ENCODE measurements around the gene LSAMP. TPM values are rescaled to one million over a fixed set of nuclear protein-coding genes. Genes with fewer than 3 reads are reported as not detected.

Gene LSAMP
- polyA plus RNA-seq, 1 experiment, result 2.7 TPM

- no peaks in the 10 kb centered on the region for H3K36me3 ChIP-seq (ENCODE audit: control insufficient read depth, insufficient read depth, low read length)
- no peak overlapping the region for H3K4me3 ChIP-seq (ENCODE audit: low read depth, low read length)
- no peak for DNase-seq (ENCODE audit: low read depth)
- no peak for TF ChIP-seq CTCF (IDR thresholded peaks at IDR 0.05; ENCODE audit: insufficient read depth, low read depth, low read length)
- H3K27me3 ChIP-seq (ENCODE audit: control insufficient read depth, insufficient read depth, low read length), result no peaks in the 10 kb centered on the region
- POLR2A ChIA-PET, result no interaction called here
- CTCF ChIA-PET, result no interaction called here
Measured at GRCh38 chr3:116045314-116045713, 400.0 kb downstream of the LSAMP start.

GRCh38 chr3:116040152-116040551, 405.1 kb downstream of the LSAMP start:
- ChIA-PET POLR2A (interaction anchor here (0.6 kb wide), 1 partner anchor 1289 kb away, joined by 3 read pairs; no protein-coding TSS in a partner anchor), CTCF (no interaction called here)
- no peak for DNase-seq (ENCODE audit: low read depth)
- no peak for TF ChIP-seq CTCF (IDR thresholded peaks at IDR 0.05; ENCODE audit: insufficient read depth, low read depth, low read length)
- Histone ChIP-seq H3K36me3 (ENCODE audit: control insufficient read depth, insufficient read depth, low read length) (no peaks in the 10 kb centered on the region), H3K4me3 (ENCODE audit: low read depth, low read length) (no peak overlapping the region), H3K27me3 (ENCODE audit: control insufficient read depth, insufficient read depth, low read length) (no peaks in the 10 kb centered on the region)

- no peak for TF ChIP-seq CTCF (IDR thresholded peaks at IDR 0.05; ENCODE audit: insufficient read depth, low read depth, low read length)
- CTCF ChIA-PET, result no interaction called here
- Histone ChIP-seq H3K27me3 (ENCODE audit: control insufficient read depth, insufficient read depth, low read length) (no peaks in the 10 kb centered on the region), H3K4me3 (ENCODE audit: low read depth, low read length) (no peak overlapping the region), H3K36me3 (ENCODE audit: control insufficient read depth, insufficient read depth, low read length) (no peaks in the 10 kb centered on the region)
- POLR2A ChIA-PET, result no interaction called here
- DNase-seq (ENCODE audit: low read depth), result no peak
Measured at GRCh38 chr3:116039651-116039985, 405.7 kb downstream of the LSAMP start.

GRCh38 chr3:116038968-116039650, 406.2 kb downstream of the LSAMP start:
- no peaks in the 10 kb centered on the region for H3K27me3 ChIP-seq (ENCODE audit: control insufficient read depth, insufficient read depth, low read length)
- CTCF ChIA-PET, result no interaction called here
- no peaks in the 10 kb centered on the region for H3K36me3 ChIP-seq (ENCODE audit: control insufficient read depth, insufficient read depth, low read length)
- no peak for DNase-seq (ENCODE audit: low read depth)
- no peak for TF ChIP-seq CTCF (IDR thresholded peaks at IDR 0.05; ENCODE audit: insufficient read depth, low read depth, low read length)
- POLR2A ChIA-PET, result no interaction called here
- H3K4me3 ChIP-seq (ENCODE audit: low read depth, low read length), result no peak overlapping the region

- no peak overlapping the region for H3K4me3 ChIP-seq (ENCODE audit: low read depth, low read length)
- no peaks in the 10 kb centered on the region for H3K27me3 ChIP-seq (ENCODE audit: control insufficient read depth, insufficient read depth, low read length)
- TF ChIP-seq CTCF (IDR thresholded peaks at IDR 0.05; ENCODE audit: insufficient read depth, low read depth, low read length), result no peak
- POLR2A ChIA-PET, result no interaction called here
- CTCF ChIA-PET, result no interaction called here
- no peak for DNase-seq (ENCODE audit: low read depth)
- H3K36me3 ChIP-seq (ENCODE audit: control insufficient read depth, insufficient read depth, low read length), result no peaks in the 10 kb centered on the region
Measured at GRCh38 chr3:116037954-116038911, 407.1 kb downstream of the LSAMP start.
